A549 (cell line): ENCODE results near the gene VSTM2B. TPM values are rescaled to one million over a fixed set of nuclear protein-coding genes. Genes with fewer than 3 reads are reported as not detected.

ENCODE experiments used
- ATAC-seq, 2 experiments: fragments of 200-7000 bp in 1 of 2; fragments of >200 bp in 1 of 2; cut with Nextera tagmentation in 1 of 2; cut with Tn5 transposase in 1 of 2; 3 replicates each; pipeline versions ENCODE4 v1.8.0 to v1.9.1; 2018 to 2020; ENCODE audit warnings: mild to moderate bottlenecking in 1 of 2, moderate library complexity in 1 of 2
- CTCF ChIA-PET: fragments of 300-600 bp; sonication (Branson Sonifier 250); formaldehyde crosslinking; extraction: SDS; loops from one replicate; lab custom pipeline; 2021; ENCODE audit warnings: antibody characterized with exemption, inconsistent platforms; lab: Yijun Ruan, JAX
- POLR2A ChIA-PET: fragments of 350-600 bp; formaldehyde crosslinking; extraction: SDS; loops from one replicate; lab custom pipeline; 2021; ENCODE audit warnings: antibody characterized with exemption, inconsistent platforms; lab: Yijun Ruan, JAX
- DNase-seq, 2 experiments: peaks; one replicate each; pipeline versions ENCODE4 v3.0.0 to v3.0.0-alpha.2; 2011 to 2016; ENCODE audit warnings: low read depth in 1 of 2, low spot score in 1 of 2
- FAIRE-seq: peaks from 2 replicates; lab custom pipeline; 2011; peaks lifted over from hg19 to GRCh38; lab: Jason Lieb, UNC
- H3K27ac ChIP-seq, 2 experiments: fragments of >200 bp; sonication (Bioruptor Twin); formaldehyde crosslinking; 3 replicates each; pipeline ENCODE4 v1.5.1; 2016 to 2017
- H3K4me1 ChIP-seq: fragments of >200 bp; sonication (Bioruptor Twin); formaldehyde crosslinking; 3 replicates; pipeline ENCODE4 v1.6.1; 2016
- H3K4me2 ChIP-seq: fragments of >200 bp; sonication (Bioruptor Twin); formaldehyde crosslinking; 3 replicates; pipeline ENCODE4 v1.6.1; 2016
- H3K4me3 ChIP-seq: fragments of >200 bp; sonication (Bioruptor Twin); formaldehyde crosslinking; 3 replicates; pipeline ENCODE4 v1.5.1; 2016
- H3K9me3 ChIP-seq: fragments of >200 bp; sonication (Bioruptor Twin); formaldehyde crosslinking; 3 replicates; pipeline ENCODE4 v1.6.1; 2016
- ATOH8 ChIP-seq: fragments of 250-450 bp; sonication (Bioruptor Pico); IDR thresholded peaks from 2 replicates; pipeline ENCODE4 v1.5.0; 2020; ENCODE audit warnings: low read depth, mild to moderate bottlenecking, moderate library complexity
- CBX2 ChIP-seq: fragments of 200-600 bp; sonication (generic); IDR thresholded peaks from 2 replicates; pipeline ENCODE4 v1.6.1; 2016; ENCODE audit warnings: low read depth, mild to moderate bottlenecking, borderline replicate concordance
- CEBPB ChIP-seq, 2 experiments: fragments of >200 bp in 1 of 2; sonication (Bioruptor Twin) in 1 of 2; formaldehyde crosslinking in 1 of 2; IDR thresholded peaks; 2 replicates each; pipeline ENCODE4 v1.6.1; 2012 to 2016
- CHD2 ChIP-seq: fragments of 150-350 bp; IDR thresholded peaks from 2 replicates; pipeline ENCODE4 v1.6.1; 2014; ENCODE audit warnings: low read length; ENCODE audit not compliant: partially characterized antibody
- E2F6 ChIP-seq: IDR thresholded peaks from 2 replicates; pipeline ENCODE4 v1.6.1; 2012; ENCODE audit warnings: low read depth, borderline replicate concordance
- EHMT2 ChIP-seq: fragments of 200-600 bp; sonication (generic); IDR thresholded peaks from 2 replicates; pipeline ENCODE4 v1.6.1; 2016; ENCODE audit warnings: antibody characterized with exemption, low read depth, mild to moderate bottlenecking, moderate library complexity
- EP300 ChIP-seq, 2 experiments: fragments of >200 bp; sonication (Bioruptor Twin); formaldehyde crosslinking; IDR thresholded peaks; 2 replicates in 1 of 2; 3 replicates in 1 of 2; pipeline ENCODE4 v1.6.1; 2016 to 2017
- FOSL2 ChIP-seq, 2 experiments: fragments of 450-650 bp in 1 of 2; fragments of >200 bp in 1 of 2; sonication (Bioruptor Twin) in 1 of 2; formaldehyde crosslinking; IDR thresholded peaks; 2 replicates each; pipeline versions ENCODE4 v1.5.0 to v1.6.1; 2016 to 2020; ENCODE audit warnings: mild to moderate bottlenecking in 1 of 2, moderate library complexity in 1 of 2
- HES2 ChIP-seq: fragments of >200 bp; sonication (Bioruptor Twin); formaldehyde crosslinking; IDR thresholded peaks from 2 replicates; pipeline ENCODE4 v1.6.1; 2016
- HEYL ChIP-seq: fragments of 250-450 bp; sonication (Bioruptor Pico); IDR thresholded peaks from 2 replicates; pipeline ENCODE4 v1.8.0; 2021; ENCODE audit warnings: mild to moderate bottlenecking, moderate library complexity
- KDM5A ChIP-seq: fragments of 200-600 bp; sonication (generic); IDR thresholded peaks from 2 replicates; pipeline ENCODE4 v1.6.1; 2016; ENCODE audit warnings: antibody characterized with exemption, mild to moderate bottlenecking
- MYC ChIP-seq: IDR thresholded peaks from 2 replicates; pipeline ENCODE4 v1.6.1; 2012; ENCODE audit warnings: mild to moderate bottlenecking, inconsistent platforms, low read length, improper control_type of control experiment, borderline replicate concordance
- POLR2A ChIP-seq: IDR thresholded peaks from 2 replicates; pipeline ENCODE4 v1.6.1; 2012; ENCODE audit warnings: mild to moderate bottlenecking, low read length
- TP53 ChIP-seq: fragments of 250-450 bp; sonication (Bioruptor Pico); IDR thresholded peaks from 2 replicates; pipeline ENCODE4 v1.5.0; 2021; ENCODE audit warnings: mild to moderate bottlenecking, moderate library complexity
- USF2 ChIP-seq: fragments of 450-650 bp; IDR thresholded peaks from 2 replicates; pipeline ENCODE4 v1.6.1; 2014; ENCODE audit warnings: antibody characterized with exemption
- WGBS: methylation state at CpG from one replicate; pipeline ENCODE4 v1.1.6; 2017; ENCODE audit errors: missing lambda C conversion rate; 5-methylcytosine and 5-hydroxymethylcytosine counted together
- polyA plus RNA-seq, 4 experiments: library from polyadenylated mRNA; depleted of rRNA in 3 of 4; stranded (reverse); fragments of >200 nt; fragmentation: RNase III in 1 of 4; extraction: RNeasy Plus Mini Kit Qiagen cat#74134 plus additional on column Dnase treatment in 1 of 4; gene quantifications; 2 replicates in 3 of 4; 3 replicates in 1 of 4; pipeline ENCODE4 v1.2.3, GENCODE V29; 2011 to 2017
- TF ChIP-seq, protein P1 (sequence below): fragments of 200-600 bp; sonication (generic); IDR thresholded peaks from 2 replicates; pipeline ENCODE4 v1.6.1; 2016; ENCODE audit warnings: antibody characterized with exemption, mild to moderate bottlenecking, moderate library complexity
- TF ChIP-seq, protein P2 (sequence below): IDR thresholded peaks from 2 replicates; pipeline ENCODE4 v1.6.1; 2012
- TF ChIP-seq, protein P3 (sequence below): fragments of 250-450 bp; sonication (Bioruptor Pico); IDR thresholded peaks from 2 replicates; pipeline ENCODE4 v1.5.0; 2021; ENCODE audit warnings: mild to moderate bottlenecking, moderate library complexity, borderline replicate concordance

VSTM2B gene
- polyA plus RNA-seq, 2 of the 4 experiments (the other 2 are of a cell fraction), result not detected

DNA sequence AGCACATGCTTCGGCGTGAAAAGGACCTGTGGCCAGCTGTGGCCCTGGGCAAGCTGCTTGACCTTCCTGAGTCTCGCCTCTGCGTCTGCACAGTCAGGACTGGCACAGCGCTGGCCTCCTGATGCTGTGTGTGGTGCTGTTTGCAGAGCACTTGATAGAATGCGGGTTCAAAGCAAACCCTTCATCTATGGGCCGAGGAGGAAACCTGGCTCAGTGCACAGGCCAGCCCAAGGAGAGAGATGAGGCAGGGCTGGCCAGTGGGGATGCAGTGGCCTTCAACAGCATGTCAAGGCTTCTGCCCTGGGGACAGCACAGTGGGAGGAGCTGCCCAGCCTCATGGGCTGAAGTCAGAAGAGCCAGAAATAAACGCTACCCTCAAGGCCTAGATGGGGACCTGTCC is 21.3 kb upstream of the VSTM2B start:
- no peaks in the 10 kb centered on the region for H3K9me3 ChIP-seq
- H3K27ac ChIP-seq, result no peak overlapping the region
- 31% methylated on average over 8 of the region's 8 CpGs for WGBS
- ATAC-seq (no peak), FAIRE-seq (no peak), DNase-seq (no peak)
- H3K4me1 ChIP-seq, result no peaks in the 10 kb centered on the region
- ChIA-PET CTCF (interaction anchor here (0.6 to 0.9 kb wide), 2 partner anchors 16 to 116 kb away, joined by 3 read pairs; no protein-coding TSS in a partner anchor), POLR2A (no interaction called here)
- no peak overlapping the region for H3K4me3 ChIP-seq
- TF ChIP-seq, protein P1, sequence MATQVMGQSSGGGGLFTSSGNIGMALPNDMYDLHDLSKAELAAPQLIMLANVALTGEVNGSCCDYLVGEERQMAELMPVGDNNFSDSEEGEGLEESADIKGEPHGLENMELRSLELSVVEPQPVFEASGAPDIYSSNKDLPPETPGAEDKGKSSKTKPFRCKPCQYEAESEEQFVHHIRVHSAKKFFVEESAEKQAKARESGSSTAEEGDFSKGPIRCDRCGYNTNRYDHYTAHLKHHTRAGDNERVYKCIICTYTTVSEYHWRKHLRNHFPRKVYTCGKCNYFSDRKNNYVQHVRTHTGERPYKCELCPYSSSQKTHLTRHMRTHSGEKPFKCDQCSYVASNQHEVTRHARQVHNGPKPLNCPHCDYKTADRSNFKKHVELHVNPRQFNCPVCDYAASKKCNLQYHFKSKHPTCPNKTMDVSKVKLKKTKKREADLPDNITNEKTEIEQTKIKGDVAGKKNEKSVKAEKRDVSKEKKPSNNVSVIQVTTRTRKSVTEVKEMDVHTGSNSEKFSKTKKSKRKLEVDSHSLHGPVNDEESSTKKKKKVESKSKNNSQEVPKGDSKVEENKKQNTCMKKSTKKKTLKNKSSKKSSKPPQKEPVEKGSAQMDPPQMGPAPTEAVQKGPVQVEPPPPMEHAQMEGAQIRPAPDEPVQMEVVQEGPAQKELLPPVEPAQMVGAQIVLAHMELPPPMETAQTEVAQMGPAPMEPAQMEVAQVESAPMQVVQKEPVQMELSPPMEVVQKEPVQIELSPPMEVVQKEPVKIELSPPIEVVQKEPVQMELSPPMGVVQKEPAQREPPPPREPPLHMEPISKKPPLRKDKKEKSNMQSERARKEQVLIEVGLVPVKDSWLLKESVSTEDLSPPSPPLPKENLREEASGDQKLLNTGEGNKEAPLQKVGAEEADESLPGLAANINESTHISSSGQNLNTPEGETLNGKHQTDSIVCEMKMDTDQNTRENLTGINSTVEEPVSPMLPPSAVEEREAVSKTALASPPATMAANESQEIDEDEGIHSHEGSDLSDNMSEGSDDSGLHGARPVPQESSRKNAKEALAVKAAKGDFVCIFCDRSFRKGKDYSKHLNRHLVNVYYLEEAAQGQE, result no peak
- TF ChIP-seq FOSL2 (IDR thresholded peaks at IDR 0.05) (no peak), FOSL2 (CRISPR knock-in tag; IDR thresholded peaks at IDR 0.05) (no peak), TP53 (CRISPR knock-in tag) (no peak), KDM5A (no peak), E2F6 (no peak), POLR2A (no peak), CHD2 (no peak), CEBPB (IDR thresholded peaks at IDR 0.05) (no peak), HEYL (CRISPR knock-in tag) (no peak), MYC (no peak), HES2 (no peak)
- TF ChIP-seq, protein P2, sequence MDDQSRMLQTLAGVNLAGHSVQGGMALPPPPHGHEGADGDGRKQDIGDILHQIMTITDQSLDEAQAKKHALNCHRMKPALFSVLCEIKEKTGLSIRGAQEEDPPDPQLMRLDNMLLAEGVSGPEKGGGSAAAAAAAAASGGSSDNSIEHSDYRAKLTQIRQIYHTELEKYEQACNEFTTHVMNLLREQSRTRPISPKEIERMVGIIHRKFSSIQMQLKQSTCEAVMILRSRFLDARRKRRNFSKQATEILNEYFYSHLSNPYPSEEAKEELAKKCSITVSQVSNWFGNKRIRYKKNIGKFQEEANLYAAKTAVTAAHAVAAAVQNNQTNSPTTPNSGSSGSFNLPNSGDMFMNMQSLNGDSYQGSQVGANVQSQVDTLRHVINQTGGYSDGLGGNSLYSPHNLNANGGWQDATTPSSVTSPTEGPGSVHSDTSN, result no peak
- TF ChIP-seq, protein P3, sequence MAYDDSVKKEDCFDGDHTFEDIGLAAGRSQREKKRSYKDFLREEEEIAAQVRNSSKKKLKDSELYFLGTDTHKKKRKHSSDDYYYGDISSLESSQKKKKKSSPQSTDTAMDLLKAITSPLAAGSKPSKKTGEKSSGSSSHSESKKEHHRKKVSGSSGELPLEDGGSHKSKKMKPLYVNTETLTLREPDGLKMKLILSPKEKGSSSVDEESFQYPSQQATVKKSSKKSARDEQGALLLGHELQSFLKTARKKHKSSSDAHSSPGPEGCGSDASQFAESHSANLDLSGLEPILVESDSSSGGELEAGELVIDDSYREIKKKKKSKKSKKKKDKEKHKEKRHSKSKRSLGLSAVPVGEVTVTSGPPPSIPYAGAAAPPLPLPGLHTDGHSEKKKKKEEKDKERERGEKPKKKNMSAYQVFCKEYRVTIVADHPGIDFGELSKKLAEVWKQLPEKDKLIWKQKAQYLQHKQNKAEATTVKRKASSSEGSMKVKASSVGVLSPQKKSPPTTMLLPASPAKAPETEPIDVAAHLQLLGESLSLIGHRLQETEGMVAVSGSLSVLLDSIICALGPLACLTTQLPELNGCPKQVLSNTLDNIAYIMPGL (CRISPR knock-in tag), result no peak
- no peak overlapping the region for H3K4me2 ChIP-seq

GRCh38 chr19:29505097-29505824 is 20.5 kb upstream of the VSTM2B start:
- ChIA-PET CTCF (interaction anchor here (0.8 to 1.3 kb wide), 2 partner anchors 19 to 23 kb away, joined by 3 to 6 read pairs; no protein-coding TSS in a partner anchor), POLR2A (no interaction called here)
- no peak overlapping the region for H3K27ac ChIP-seq
- no peak for ATAC-seq
- H3K4me1 ChIP-seq, result no peaks in the 10 kb centered on the region
- no peaks in the 10 kb centered on the region for H3K9me3 ChIP-seq
- H3K4me2 ChIP-seq, result no peak overlapping the region
- WGBS, result 42% methylated on average over 12 of the region's 13 CpGs
- DNase-seq, result no peak
- TF ChIP-seq ATOH8 (no peak), CBX2 (no peak), EP300 (IDR thresholded peaks at IDR 0.05) (no peak), USF2 (no peak), EHMT2 (no peak)
- H3K4me3 ChIP-seq, result no peak overlapping the region
- FAIRE-seq, result no peak
